Chondrocyte (in vitro differentiated cells): ENCODE results near the gene SPINK4. TPM values are rescaled to one million over a fixed set of nuclear protein-coding genes. Genes with fewer than 3 reads are reported as not detected.

Experiments
- DNase-seq: peaks from one replicate; pipeline ENCODE4 v3.0.0; 2021; ENCODE audit warnings: mixed read lengths, low spot score
- H3K27ac Mint-ChIP-seq: one replicate; pipeline ENCODE4 v1.8.0; 2021; ENCODE audit warnings: mild to moderate bottlenecking, moderate library complexity, mixed read lengths; ENCODE audit not compliant: unreplicated experiment
- H3K27me3 Mint-ChIP-seq: 2 replicates; pipeline ENCODE4 v1.8.0; 2021; ENCODE audit warnings: low read depth, mixed read lengths
- H3K36me3 Mint-ChIP-seq: 2 replicates; pipeline ENCODE4 v1.8.0; 2021; ENCODE audit warnings: low read depth, mixed read lengths
- H3K4me1 Mint-ChIP-seq: 2 replicates; pipeline ENCODE4 v1.8.0; 2021; ENCODE audit warnings: low read depth, mild to moderate bottlenecking, mixed read lengths
- H3K4me3 Mint-ChIP-seq: one replicate; pipeline ENCODE4 v1.8.0; 2021; ENCODE audit warnings: mild to moderate bottlenecking, moderate library complexity, mixed read lengths; ENCODE audit not compliant: unreplicated experiment
- H3K9me3 Mint-ChIP-seq: 2 replicates; pipeline ENCODE4 v1.8.0; 2021; ENCODE audit warnings: low read depth, mixed read lengths
- CTCF ChIP-seq: fragments of 200-600 bp; sonication (generic); IDR thresholded peaks from 2 replicates; pipeline ENCODE4 v1.5.0; 2021; ENCODE audit warnings: antibody characterized with exemption, mild to moderate bottlenecking, moderate library complexity
- total RNA-seq: library from RNA; stranded (reverse); gene quantifications from 3 replicates; pipeline ENCODE4 v1.2.1, GENCODE V29; 2021

The SPINK4 gene
- total RNA-seq, 1 donor from 2014 or later, result not detected

GRCh38 chr9:33211695-33212393, 28.1 kb upstream of the SPINK4 start:
- Mint-ChIP-seq H3K36me3 (no peaks in the 10 kb centered on the region), H3K27ac (peak overlapping the region; percentile 58), H3K4me1 (peaks cover 13% of the 10 kb centered on the region), H3K27me3 (peaks cover 13% of the 10 kb centered on the region), H3K4me3 (no peak overlapping the region), H3K9me3 (no peaks in the 10 kb centered on the region)
- no peak for DNase-seq
- no peak for TF ChIP-seq CTCF

- no peak for TF ChIP-seq CTCF
- Mint-ChIP-seq H3K4me3 (no peak overlapping the region), H3K4me1 (peaks cover 7% of the 10 kb centered on the region), H3K27me3 (peaks cover 9% of the 10 kb centered on the region), H3K9me3 (no peaks in the 10 kb centered on the region), H3K27ac (no peak overlapping the region), H3K36me3 (no peaks in the 10 kb centered on the region)
- DNase-seq, result no peak
These were observed 19.0 kb upstream of the SPINK4 start for GRCh38 chr9:33220681-33221567.

- TF ChIP-seq CTCF, result no peak
- Mint-ChIP-seq H3K4me1 (peaks cover 7% of the 10 kb centered on the region), H3K36me3 (no peaks in the 10 kb centered on the region), H3K27me3 (peaks cover 9% of the 10 kb centered on the region), H3K9me3 (no peaks in the 10 kb centered on the region), H3K27ac (no peak overlapping the region), H3K4me3 (no peak overlapping the region)
- no peak for DNase-seq
These were observed 18.4 kb upstream of the SPINK4 start for GRCh38 chr9:33221568-33221884.

- Mint-ChIP-seq H3K27me3 (peaks cover 9% of the 10 kb centered on the region), H3K36me3 (no peaks in the 10 kb centered on the region)
- no peak for DNase-seq
These were observed 17.9 kb upstream of the SPINK4 start for GRCh38 chr9:33222031-33222430.

More at GRCh38 chr9:33222031-33222430, 17.9 kb upstream of the SPINK4 start:
- Mint-ChIP-seq H3K4me1 (peaks cover 7% of the 10 kb centered on the region), H3K27ac (no peak overlapping the region), H3K4me3 (no peak overlapping the region), H3K9me3 (no peaks in the 10 kb centered on the region)
- TF ChIP-seq CTCF, result no peak
